GM12873 (cell line): ENCODE measurements around the gene PRR18.

ENCODE experiments used
- TF ChIP-seq, protein P1 (sequence below): IDR thresholded peaks from 2 replicates; pipeline ENCODE4 v1.5.1; 2012; ENCODE audit warnings: low read depth, mild to moderate bottlenecking, moderate library complexity, low read length, control low read depth; ENCODE audit not compliant: insufficient read depth; ENCODE audit errors: missing control alignments

The PRR18 gene

DNA sequence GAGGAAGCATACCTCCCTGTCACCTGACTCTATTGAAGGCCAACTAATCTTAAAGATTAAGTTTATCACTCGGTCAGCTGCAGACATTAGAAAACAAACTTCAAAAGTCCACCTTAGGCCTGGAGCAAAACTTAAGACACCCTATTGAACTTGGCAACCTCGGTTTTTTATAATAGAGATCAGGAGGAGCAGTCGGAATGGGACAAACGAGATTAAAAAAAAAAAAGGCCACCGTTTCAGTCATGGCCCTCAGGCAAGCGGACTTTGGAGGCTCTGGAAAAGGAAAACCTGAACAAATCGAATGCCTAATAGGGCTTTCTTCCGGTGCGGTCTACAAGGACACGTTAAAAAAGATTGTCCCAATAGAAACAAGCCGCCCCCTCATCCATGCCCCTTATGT is 7.2 kb upstream of the PRR18 start:
- TF ChIP-seq, protein P1, sequence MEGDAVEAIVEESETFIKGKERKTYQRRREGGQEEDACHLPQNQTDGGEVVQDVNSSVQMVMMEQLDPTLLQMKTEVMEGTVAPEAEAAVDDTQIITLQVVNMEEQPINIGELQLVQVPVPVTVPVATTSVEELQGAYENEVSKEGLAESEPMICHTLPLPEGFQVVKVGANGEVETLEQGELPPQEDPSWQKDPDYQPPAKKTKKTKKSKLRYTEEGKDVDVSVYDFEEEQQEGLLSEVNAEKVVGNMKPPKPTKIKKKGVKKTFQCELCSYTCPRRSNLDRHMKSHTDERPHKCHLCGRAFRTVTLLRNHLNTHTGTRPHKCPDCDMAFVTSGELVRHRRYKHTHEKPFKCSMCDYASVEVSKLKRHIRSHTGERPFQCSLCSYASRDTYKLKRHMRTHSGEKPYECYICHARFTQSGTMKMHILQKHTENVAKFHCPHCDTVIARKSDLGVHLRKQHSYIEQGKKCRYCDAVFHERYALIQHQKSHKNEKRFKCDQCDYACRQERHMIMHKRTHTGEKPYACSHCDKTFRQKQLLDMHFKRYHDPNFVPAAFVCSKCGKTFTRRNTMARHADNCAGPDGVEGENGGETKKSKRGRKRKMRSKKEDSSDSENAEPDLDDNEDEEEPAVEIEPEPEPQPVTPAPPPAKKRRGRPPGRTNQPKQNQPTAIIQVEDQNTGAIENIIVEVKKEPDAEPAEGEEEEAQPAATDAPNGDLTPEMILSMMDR = no peak

DNA sequence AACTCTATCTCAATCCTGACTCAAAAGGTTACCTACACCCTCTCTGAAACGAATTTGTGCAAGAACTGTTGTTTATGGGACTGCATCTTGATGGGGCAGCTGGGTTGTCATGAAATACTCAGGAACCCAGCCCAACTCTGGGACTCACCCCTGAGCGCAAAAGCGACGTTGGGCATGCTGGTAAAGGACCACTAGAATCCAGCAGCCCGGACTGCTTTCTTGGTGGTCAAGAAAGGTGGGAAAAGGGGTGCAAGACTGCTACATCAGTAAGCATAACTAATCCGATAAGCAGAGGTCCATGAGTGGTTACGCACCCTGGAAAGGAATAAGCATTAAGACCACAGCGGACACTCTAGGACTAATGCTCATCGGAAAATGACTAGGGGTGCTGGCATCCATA is 6.3 kb upstream of the PRR18 start:
- TF ChIP-seq, protein P1 = no peak

DNA sequence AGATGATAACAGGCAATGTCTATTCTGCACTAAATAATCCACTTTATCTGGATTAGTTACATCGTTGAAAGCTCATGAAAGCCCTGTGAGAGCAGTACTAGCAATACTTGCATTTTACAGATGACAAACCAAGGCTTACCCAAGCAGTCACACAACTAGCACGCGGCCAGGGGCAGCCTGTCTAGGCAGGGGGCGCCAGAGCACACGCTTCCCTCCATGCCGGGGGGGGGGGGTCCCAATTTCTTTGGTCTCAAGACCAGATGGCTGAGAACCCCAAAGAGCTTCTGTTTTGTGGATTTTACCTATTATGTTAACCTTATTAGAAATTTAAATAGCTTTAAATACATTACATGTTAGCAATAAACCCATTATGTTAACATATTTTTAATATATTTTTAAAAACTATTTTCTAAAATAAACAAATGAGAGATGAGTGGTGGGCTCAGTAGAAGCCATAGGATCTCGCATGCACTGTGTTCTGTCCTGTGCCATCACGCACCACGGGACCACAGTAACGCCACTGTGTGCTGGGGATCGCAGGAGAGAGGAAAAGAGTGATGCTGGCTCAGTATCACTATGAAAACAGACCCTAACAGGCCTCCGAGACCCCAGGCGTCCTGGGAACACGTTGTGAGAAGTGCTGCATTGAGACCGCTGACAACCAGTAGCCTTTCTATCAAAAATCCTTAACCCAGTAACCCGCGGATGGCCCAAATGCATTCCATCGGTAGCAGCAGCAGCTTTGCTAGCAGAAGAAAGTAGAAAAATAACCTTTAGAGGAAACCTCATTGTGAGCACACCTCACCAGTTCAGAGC is 5.3 kb upstream of the PRR18 start:
- TF ChIP-seq, protein P1 = peak; percentile 77

DNA sequence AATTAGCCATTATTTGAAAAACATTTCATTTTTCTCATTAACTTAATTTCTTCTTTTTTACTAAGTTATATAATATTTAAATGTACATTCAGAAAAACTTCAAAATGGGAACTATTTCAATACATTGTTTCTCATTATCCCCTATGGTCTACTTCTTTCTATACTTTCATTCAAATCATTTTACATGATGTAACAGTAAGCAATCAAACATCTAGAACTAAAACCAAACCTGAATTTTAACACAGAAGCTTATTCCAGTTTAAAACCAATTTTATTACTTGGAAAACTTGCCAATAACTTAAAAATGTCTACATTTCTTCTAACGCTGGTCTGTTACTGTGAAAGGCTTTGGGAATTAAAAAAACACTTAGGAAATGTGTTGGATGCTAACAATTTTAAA is 4.6 kb upstream of the PRR18 start:
- TF ChIP-seq, protein P1 = no peak

DNA sequence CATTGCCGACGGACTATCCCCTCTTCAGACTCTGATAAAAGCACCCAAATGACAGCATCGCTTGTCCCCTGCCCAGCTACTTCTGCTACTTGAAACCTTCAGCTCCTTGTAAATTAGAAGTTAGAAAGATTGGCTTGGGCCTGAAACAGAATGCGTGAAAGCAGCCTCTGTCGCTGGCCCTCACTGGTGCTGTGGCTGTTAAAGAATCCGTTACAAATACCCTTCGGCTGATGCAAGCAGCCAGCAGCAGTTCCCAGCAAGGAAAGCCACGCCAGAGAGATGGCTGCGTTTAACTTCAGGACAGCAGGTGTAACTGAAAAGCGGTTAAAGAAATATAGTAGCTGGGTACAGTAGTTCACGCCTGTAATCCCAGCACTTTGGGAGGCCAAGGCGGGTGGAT is 2.4 kb upstream of the PRR18 start:
- TF ChIP-seq, protein P1 = no peak

DNA sequence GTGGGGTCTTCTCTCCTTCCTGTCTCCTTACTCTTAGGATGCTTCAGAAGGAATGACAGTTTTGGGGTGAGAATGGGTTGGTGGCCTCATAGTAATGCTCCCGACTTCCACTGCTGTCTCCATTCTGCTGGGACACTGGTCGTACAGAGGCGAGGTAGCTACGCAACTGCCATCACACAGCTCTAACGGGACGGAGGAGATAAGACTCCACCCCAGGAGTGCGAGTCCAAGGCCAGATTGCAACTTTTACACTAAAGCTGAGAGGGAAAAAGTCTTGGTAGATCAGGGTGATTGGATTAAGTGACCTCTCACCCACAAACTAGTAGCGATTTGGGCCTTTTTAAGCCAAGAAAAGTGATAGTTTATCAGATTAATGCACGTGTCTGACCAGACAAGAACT is 1.8 kb upstream of the PRR18 start:
- TF ChIP-seq, protein P1 = no peak

DNA sequence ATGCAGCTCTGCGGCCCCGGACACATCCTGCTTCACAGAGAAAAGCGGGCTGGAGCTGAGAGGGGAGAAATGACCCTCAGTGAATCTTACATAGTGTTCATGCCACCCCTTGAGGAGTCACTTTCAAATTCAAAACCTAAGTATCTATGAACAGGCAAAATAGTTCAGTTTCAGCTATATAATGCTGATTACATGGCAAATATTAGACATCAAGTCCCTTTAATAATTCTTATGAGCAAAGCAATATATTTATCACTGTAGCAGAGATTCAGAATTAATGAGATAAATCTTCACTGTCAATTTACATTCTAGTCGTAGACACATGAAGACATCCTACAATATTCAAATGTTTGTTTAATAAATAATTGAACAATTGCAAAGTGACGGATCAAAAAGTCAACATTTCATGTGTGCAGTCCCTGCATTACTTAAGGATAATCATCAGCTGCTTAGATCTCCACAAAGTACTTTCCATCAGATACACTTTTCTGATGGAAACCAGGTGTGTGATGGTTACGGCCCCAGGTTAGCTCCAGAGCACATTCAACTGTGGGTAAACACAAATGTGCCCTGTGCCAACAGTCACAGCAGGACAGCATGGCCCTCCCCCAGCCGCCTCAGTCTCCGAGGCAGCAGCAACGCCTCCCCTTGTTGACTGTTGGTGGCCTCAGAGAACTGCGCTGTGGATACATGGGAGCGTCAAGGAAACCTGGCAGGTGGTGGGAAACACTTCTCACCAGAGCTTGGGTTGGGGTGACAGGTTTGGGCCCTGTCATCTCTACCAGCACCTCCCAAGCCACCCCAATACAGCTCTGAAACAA is 787 bp upstream of the PRR18 start:
- TF ChIP-seq, protein P1 = no peak
